H1 (cell line): Measurements from ENCODE around the gene LYPD1. TPM values are rescaled to one million over a fixed set of nuclear protein-coding genes. Genes with fewer than 3 reads are reported as not detected.

Experiments
- SAP30 ChIP-seq: fragments of 300-600 bp; sonication (generic); IDR thresholded peaks from 2 replicates; pipeline ENCODE4 v1.7.1; 2012; ENCODE audit warnings: low read length, moderate library complexity, mild to moderate bottlenecking, inconsistent platforms; ENCODE audit not compliant: insufficient read depth, insufficient replicate concordance
- polyA plus RNA-seq, 7 experiments: library from polyadenylated mRNA; depleted of rRNA in 3 of 7; stranded (reverse) in 5 of 7; unstranded in 2 of 7; fragments of >200 nt in 5 of 7; fragments of 200-250 nt in 2 of 7; gene quantifications; 1 replicate in 5 of 7; 2 replicates in 1 of 7; 4 replicates in 1 of 7; pipeline versions ENCODE4 v1.2.1 to v1.2.3, GENCODE V29; 2011 to 2013; ENCODE audit warnings: missing spikeins in 2 of 7, mixed read lengths in 2 of 7
- total RNA-seq: library from RNA; stranded (reverse); fragmentation: NEBNext Ultra II Directional; extraction: Animal tissue kit (Norgen Biotek cat#: 25700); gene quantifications from 2 replicates; pipeline ENCODE4 v1.2.1, GENCODE V29; 2021

Gene LYPD1
- total and polyA plus RNA-seq, 2 of the 8 experiments (the other 6 are each of a cell fraction or from before 2014, with no cell fraction given), result 1.9 to 2.7 TPM

DNA sequence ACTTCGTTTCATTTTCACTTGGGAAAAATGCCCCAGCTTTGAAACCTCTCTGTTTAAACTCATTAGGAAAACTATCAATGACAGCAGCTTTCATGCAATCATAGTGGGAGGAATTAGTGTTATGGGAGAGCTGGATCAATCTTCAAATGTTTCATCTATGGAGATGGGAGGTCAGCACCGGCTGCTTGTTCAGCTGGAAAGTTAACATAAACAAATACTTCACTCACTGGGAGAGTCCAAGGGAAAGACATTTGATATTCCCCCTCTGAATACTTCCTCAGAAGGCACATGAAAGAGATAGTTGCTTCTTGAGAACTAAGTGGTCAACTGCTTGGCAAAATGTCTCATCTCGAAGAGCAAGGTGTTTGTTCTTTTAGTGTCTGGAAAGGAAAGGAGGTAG, 7.3 kb downstream of the LYPD1 start (continued):
- TF ChIP-seq SAP30, result no peak
